GM21737 (cell line): ENCODE data around the gene THTPA.

Experiments used
- ATAC-seq: cut with Tn5 transposase; IDR thresholded peaks from one replicate; pipeline ENCODE4 v1.9.1; 2021; ENCODE audit warnings: mild to moderate bottlenecking, moderate library complexity; ENCODE audit not compliant: unreplicated experiment

The THTPA gene

GRCh38 chr14:23555882-23556699, at the start of gene THTPA:
Gene THTPA (plus strand): TSS chr14:23556271. CDS start chr14:23556758, 487 bp downstream.
- peak; percentile 81 for ATAC-seq

GRCh38 chr14:23512156-23512555, 43.9 kb upstream of the THTPA start:
- ATAC-seq = no peak

GRCh38 chr14:23513005-23513817, 42.9 kb upstream of the THTPA start:
- ATAC-seq = no peak

GRCh38 chr14:23513818-23514643, 42.0 kb upstream of the THTPA start:
- ATAC-seq = no peak

- ATAC-seq = no peak
Observed at GRCh38 chr14:23514644-23514957, 41.5 kb upstream of the THTPA start.

GRCh38 chr14:23517650-23518326, 38.3 kb upstream of the THTPA start:
- no peak for ATAC-seq

- ATAC-seq = no peak
Observed at GRCh38 chr14:23518709-23519108, 37.4 kb upstream of the THTPA start.

- ATAC-seq = no peak
Observed at GRCh38 chr14:23520899-23521533, 35.1 kb upstream of the THTPA start.

GRCh38 chr14:23521785-23522640, 34.1 kb upstream of the THTPA start:
- ATAC-seq = no peak

- ATAC-seq = no peak
Observed at GRCh38 chr14:23522643-23523198, 33.4 kb upstream of the THTPA start.

GRCh38 chr14:23523229-23524016, 32.6 kb upstream of the THTPA start:
- no peak for ATAC-seq

GRCh38 chr14:23524954-23525353, 31.1 kb upstream of the THTPA start:
- no peak for ATAC-seq

- ATAC-seq = no peak
Observed at GRCh38 chr14:23525611-23526010, 30.5 kb upstream of the THTPA start.

GRCh38 chr14:23528555-23528954, 27.5 kb upstream of the THTPA start:
- no peak for ATAC-seq

- ATAC-seq = no peak
Observed at GRCh38 chr14:23529016-23529415, 27.1 kb upstream of the THTPA start.

- no peak for ATAC-seq
Observed at GRCh38 chr14:23530375-23531055, 25.6 kb upstream of the THTPA start.

GRCh38 chr14:23531391-23531790, 24.7 kb upstream of the THTPA start:
- ATAC-seq = no peak

GRCh38 chr14:23532658-23533057, 23.4 kb upstream of the THTPA start:
- no peak for ATAC-seq
